ENCODE measurements around the gene HNRNPC.
"Not testable (repeated sequence)": the region's sequence is repeated elsewhere in the genome, so short reads cannot be mapped to it uniquely, and the experiment has no call there.

HNRNPC gene

DNA sequence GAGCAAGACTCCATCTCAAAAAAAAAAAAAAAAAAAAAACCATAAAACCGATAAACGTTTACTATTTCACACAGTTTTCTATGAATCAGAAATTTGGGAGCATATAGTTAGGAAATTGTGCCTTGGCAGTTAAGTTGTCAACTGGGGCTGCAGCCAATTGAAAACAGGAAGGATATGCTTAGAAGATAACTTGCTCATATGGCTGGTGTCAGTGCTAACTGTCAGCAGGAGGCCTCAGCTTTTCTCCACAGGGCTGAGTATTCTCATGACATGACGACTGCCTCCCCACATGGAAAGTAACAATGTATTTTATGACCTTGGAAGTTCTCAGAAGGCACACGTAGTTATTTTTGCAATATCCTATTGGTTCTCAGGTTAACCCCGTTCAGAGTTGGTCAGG, 83.8 kb downstream of the HNRNPC start:
- DNase-seq = no peak

DNA sequence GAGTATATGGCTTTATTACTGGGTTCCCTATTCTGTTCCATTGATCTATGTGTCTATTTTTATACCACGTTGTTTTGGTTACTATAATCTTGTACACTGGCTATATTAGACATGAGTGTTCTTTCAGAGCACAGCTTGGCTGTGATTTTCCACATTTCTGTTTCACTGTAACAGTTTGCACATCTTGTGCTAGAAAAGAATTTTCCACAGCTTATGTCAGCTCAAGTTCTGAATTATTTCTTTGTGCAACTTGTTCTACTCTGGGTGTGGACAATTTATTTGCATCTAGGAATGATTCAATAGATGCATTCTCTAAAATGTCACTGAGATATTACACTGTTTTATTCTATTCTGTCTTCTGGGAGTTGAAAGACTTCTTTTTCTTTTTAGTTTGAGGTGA, 85.0 kb downstream of the HNRNPC start:
- DNase-seq = no peak

DNA sequence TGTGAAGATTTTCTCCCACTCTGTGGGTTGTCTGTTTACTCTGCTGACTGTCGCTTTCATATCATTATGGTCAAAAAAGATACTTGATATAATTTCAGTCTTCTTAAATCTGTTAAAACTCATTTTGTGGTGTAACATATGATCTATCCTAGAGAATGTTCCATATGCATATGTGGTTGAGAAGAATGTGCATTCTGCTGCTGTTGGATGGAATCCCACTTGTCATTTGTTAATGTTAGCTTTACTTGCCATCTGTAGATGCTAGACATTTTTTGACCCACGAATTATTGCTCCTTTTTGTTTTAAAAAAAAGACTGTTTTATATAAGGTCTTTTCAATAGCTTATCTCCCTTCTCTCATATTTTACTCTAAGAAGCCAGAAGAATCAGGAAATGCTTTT, 87.1 kb downstream of the HNRNPC start:
- no peak for DNase-seq

DNA sequence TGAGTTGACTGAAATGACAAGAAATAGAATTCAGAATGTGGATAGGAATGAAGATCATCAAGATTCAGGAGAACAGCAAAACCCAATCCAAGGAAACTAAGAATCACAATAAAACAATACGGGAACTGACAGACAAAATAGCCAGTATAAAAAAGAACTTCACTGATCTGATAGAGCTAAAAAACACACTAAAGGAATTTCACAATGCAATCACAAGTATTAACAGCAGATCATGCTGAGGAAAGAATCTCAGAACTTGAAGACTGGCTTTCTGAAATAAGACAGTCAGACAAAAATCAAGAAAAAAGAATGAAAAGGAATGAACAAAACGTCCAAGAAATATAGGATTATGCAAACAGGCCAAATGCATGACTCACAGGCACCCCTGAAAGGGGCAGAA, 98.1 kb downstream of the HNRNPC start:
- DNase-seq = no peak

DNA sequence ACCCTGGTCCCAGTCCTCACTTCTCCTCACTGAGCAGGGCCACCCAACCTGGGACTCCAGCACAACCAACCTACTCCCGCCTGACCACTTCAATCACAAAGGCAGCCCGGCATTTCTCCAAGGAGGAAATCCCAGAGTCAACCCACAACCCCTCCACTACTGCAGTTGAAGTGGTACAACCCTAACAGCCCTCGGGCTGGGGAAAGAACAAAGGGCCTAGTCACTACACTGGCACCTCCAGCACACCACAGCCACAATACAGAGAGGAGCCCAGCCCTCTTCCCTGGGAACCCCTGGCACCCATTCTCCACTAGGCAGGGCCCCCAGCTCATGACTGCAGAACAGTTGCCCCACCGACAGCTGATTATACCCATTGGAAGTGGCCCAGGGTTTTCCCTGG, 99.7 kb downstream of the HNRNPC start:
- no peak for DNase-seq

DNA sequence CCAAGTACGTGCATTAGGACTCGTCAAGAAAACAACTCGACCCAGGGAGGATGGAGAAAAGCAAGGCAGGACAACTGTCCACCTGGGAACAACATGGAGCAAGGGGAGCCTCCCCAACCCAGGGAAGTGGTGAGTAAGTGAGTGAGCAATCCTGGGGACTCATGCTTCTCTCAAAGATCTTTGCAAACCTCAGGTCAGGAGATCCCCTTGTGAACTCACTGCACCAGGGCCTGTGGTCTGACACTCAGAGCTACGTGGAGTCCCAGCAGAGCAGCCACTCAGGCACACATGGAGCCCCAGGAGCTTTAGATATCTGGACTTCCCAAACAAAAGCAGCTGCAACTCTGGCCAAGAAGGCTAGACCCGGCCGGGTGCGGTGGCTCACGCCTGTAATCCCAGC, 101.2 kb downstream of the HNRNPC start:
- no peak for DNase-seq

DNA sequence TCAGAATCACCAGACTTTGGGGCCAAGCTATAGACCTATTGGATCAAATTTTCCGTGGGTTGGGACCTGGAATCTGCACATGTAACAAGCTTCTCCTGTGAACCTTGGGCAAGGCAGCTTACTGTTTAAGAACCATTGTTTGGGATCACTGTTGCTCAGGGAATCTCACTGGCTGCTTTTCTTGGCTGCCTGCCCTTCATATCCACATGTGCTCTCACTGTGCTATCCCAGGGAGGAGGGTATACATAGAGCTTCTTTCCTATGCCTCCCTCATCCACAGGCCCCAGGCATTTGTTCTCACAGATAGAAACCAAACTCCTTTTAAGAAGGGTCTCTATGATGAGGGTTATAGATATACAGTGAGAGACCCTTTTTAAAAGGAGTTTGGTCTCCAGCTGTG, 103.6 kb downstream of the HNRNPC start:
- DNase-seq = not testable (repeated sequence)

DNA sequence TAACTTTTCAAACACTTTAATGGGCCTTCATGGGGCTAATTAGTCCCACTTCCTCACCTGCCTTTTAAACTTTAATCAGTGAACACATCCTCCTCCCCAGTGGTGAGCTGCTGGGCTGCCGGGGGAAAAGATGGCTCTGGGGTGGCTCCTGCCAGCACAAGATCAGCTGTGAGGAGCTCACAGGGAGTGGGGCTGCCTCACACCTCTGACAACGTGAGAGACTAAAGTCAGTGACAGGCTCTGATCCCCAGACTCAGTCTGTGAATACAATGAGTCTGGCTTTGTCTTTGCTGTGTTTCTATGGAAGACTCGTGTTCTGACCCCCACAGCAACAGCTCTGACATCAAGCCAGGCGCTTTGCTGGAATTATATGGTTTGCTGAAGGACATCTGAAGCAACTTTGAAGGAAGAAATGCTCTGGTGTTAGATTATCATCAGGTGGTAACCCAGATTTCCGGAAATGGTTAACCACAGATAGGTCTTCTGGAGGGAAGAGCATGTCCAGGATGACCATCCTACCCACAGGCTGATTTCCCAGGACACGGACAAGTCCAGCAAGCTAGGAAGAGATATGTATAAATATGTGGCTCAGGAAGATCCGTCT, 104.1 kb downstream of the HNRNPC start:
- not testable (repeated sequence) for DNase-seq

DNA sequence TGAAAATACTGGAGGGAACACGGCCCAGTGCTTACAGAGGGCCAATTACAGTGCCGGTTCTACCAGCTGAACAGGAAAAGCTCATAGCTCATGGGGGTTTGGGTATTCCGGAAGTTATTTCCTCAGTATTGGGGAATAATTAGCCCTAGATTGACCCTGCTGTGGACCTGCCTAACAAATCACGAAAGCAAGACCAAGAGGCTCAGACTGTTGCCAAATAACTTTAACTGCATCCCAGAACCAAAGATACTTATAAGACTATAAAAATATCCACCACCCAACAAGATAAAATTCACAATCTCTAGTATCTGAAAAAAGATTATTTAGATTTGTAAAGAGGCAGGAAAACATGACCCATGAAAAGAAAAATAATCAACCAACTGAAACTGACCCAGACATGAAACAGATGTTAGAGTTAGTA, 105.4 kb downstream of the HNRNPC start:
- DNase-seq = no peak

DNA sequence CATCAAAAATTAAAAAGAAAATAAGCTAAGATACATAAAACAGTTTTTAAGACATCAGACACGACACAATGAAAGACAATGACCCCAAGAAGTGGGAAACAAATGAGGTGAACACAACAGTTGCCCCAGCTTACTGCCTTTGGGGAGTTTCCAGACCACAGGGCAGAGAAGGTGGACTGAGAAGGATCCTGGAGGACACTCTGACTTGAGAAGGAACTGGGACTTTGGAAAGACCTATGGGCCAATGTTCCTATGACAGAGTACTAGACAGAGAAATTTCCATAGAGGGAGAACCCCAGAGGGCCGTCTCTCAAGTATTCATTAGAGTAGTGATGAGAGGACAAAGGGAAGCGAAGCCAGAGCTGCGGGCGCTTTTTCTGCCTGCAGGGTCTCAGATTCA, 107.2 kb downstream of the HNRNPC start:
- DNase-seq = no peak

DNA sequence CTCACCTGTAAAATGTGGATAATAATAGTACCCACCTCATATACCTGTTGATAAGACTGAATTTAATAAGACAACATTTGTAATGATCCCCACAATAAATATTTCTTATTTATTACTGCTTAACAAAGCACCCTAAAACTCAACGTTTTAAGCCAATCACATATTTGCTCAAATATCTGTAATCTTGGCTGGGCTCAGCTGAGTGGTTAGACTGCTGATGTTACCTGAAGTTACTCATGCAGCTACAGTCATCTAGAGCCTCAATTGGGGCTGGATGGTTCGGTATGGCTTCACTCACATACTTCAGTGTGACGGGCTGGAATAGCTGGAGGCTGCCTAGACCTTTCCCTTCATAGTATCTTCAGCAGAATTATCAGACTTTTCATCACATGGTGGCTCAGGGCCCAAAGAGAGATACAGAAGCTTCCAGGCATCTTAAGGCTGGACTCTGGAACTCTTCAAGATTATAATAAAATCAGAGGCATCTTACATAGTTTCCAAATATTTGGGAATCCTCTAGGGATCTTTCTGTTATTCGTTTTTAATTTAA, 109.1 kb downstream of the HNRNPC start:
- DNase-seq = no peak

Data from activated CD4-positive, alpha-beta T cell treated with anti-CD3 and anti-CD28 coated beads for 48 hours (primary cell).